Suprapubic skin (tissue), 4 donors: ENCODE results near the gene ST3GAL6.

Experiments used
- CTCF ChIP-seq, 2 donors: fragments of 200-600 bp in 1 of 2; fragments of 450-650 bp in 1 of 2; sonication (generic) in 1 of 2; IDR thresholded peaks; one replicate each; pipeline ENCODE4 v1.5.1; 2016 to 2019; ENCODE audit warnings: antibody characterized with exemption in 2 of 2, mild to moderate bottlenecking in 1 of 2, moderate library complexity in 1 of 2
- POLR2A ChIP-seq, 2 donors: fragments of 450-650 bp; IDR thresholded peaks; one replicate each; pipeline ENCODE4 v1.6.1; 2017; ENCODE audit warnings: antibody characterized with exemption in 2 of 2, mild to moderate bottlenecking in 2 of 2, moderate library complexity in 2 of 2
- POLR2AphosphoS5 ChIP-seq, 3 donors: sonication (generic); formaldehyde crosslinking; IDR thresholded peaks; one replicate each; pipeline ENCODE4 v1.6.1; 2017; ENCODE audit warnings: antibody characterized with exemption in 3 of 3

- no peak for TF ChIP-seq CTCF (IDR thresholded peaks at IDR 0.05)
- TF ChIP-seq POLR2A (IDR thresholded peaks at IDR 0.05): no peak
- TF ChIP-seq POLR2AphosphoS5 (IDR thresholded peaks at IDR 0.05): no peak
Measured at GRCh38 chr3:98726084-98726483, 37.1 kb upstream of the ST3GAL6 start.
